Stimulated activated CD8-positive, alpha-beta memory T cell treated with anti-CD3 and anti-CD28 coated beads, Interleukin-15, amount 100 ng/mL, for 48 hours (primary cell): Measurements from ENCODE around the gene KRT6A.

Experiments
- DNase-seq, 2 donors: peaks; one replicate each; pipeline ENCODE4 v3.0.0-alpha.2; 2020; ENCODE audit warnings: low read depth in 2 of 2

KRT6A gene

DNA sequence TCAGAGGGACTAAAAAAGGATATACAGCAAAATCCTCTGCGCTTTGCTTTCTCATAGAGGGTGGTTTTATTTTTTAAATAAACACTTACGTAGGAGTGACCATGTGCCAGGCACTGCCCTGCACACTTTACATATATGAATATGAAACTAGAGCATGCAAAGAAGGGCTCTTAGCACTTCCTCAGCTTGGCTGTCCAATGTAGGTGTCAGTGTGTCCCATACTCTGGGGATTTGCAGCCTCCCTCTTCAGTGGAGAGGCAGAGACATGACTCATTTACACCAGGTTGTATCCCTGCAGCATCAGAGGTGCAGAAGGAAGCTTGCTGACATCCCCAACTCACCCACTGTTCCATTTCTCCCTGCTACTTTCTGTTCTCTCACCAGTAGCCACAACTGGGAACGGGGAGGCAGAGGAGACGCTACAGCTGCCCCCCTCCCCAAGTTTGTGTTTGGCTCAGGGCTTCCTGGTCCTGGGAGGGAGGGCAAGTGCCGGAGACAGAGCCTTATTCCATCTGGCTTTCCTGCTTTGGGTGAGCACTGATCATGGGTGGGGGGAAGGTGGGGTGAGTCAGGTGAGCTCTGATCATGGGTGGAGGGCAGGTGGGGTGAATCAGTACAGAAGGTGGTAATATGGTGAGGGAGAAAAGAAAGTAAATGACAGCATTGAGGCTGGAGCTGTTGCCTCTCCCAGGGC, 32.0 kb upstream of the KRT6A start:
- DNase-seq: no peak

DNA sequence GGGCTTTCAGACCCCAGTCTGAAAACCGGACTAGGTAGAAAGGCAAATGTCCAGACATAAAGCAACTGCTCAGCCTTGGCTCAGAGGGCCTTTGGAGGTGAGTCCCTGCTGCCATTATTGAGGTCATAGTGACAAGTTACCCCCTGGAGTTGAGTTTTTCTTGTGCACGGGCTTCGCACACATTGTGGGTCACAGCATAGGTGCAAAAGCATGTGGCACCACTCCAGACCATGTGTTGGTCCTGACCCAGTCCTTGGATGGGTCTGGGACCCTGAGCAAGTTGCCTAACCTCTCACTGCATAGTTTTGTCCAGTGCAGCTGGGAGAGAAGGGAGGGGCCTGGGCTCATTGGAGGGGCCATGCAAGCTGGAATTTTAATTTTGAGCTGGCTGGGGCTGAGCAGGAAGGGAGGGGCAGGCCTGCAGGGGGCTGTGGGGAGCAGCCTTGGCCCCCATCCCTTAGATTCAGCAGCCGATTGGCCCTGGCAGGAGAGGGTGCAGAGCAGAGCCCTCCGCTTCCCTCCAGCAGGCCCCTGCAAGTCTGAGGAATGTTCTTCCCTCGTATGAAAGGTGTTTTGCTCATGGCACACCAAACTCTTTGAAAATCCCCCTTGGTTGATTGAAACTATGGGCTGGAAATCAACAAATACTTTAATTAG, 31.3 kb upstream of the KRT6A start:
- DNase-seq: no peak

DNA sequence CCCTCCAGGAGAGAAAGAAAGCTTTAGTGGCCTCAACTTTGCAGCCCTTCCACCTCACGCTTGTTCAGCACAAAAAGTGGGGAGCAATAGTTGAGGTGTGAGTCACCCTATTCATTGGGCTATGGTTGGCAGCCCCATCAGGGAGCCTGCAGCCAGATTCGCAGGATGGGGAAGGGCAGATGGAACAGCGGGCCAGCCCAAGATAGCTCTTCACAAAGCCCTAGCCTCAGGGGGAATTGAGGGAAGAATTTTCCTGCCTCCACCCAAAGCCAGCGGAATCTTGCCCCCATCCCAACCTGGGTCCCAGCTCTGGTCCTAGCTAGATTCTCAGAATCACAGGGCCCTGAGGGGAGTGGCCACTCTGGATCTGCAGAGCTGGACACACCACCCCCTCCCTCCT, 30.8 kb upstream of the KRT6A start:
- no peak for DNase-seq

DNA sequence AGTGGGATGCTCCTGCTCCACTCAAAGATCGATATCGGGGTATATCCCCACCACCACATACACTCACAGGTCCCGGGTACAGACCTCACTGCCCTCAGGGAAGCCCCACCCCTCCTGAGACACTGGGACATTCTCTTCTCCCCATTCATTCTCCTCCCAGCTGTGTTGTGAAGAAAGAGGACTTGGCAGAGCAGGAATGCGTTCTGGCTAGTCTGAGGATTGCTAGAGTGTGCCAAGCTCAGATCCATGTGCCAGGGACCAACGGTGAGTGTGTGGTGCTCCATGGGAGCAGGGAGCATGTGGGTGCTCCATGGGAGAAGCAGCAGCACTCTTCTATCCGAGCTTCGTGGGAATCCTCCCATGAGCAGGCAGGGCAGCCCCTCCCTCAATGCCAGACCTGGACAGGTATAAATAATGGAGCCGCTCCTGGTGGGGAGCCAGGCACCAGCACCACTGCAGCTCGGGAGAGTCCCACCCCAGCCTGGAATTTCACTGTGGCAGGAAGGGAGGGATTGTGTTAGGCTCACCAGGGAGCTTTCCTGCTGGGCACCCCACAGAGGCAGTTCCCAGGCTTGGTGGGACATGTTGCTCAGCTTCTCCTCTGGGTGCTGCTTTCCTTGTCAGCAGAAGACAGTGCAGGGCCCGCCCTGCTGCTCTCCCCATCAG, 29.4 kb upstream of the KRT6A start:
- no peak for DNase-seq

DNA sequence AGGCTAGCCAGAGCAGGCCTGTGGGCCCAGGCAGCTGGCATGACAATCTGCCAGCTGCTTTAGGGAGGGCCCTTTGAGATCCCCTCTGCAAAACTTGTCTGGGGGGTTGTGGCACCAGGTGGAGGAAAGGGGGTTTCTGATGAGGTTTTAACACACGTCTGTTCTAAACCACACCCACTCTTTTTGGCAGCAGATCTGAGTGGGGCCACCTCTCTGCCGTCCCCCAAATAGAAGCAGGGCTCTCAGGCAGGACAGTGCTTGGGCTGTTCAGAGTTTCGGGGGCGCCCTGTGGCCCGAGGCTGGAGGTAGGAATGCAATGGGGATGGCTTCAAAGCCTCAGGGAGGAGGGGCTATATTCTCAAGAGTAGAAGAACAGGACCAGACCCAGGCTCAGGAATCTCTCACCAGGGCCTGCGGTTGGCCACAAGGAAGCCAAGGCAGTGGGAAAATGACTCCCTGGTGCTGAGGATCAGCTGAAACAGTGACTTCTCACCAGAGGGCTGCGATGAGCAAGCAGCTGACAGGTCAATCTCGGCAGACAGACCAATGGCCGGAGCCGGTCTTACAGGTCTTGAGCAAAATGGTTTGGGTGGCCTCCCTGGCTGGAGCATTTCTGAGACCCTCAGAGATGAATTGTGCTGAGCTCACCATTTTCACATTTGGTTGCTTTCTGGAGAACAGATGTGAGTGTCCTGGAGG, 28.7 kb upstream of the KRT6A start:
- DNase-seq: no peak

DNA sequence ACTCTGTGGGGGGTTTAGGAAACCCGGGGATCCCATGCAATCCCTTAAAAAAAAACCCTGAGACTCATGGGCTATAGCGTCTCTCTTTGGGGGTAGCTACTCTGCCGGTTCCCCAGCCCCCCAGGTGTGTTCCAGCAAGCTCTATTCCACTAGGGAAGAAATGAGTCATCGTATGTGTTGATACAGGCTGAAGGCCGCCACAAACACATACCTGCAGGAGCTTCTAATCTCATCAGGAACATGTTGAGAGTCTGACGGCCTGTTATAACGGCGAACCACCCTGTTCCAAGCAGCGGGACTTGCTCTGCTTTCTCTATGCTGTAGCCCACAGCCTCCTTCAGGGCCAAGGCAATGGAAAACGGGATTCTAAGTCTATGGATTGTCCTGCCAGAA, 28.1 kb upstream of the KRT6A start:
- DNase-seq: no peak

DNA sequence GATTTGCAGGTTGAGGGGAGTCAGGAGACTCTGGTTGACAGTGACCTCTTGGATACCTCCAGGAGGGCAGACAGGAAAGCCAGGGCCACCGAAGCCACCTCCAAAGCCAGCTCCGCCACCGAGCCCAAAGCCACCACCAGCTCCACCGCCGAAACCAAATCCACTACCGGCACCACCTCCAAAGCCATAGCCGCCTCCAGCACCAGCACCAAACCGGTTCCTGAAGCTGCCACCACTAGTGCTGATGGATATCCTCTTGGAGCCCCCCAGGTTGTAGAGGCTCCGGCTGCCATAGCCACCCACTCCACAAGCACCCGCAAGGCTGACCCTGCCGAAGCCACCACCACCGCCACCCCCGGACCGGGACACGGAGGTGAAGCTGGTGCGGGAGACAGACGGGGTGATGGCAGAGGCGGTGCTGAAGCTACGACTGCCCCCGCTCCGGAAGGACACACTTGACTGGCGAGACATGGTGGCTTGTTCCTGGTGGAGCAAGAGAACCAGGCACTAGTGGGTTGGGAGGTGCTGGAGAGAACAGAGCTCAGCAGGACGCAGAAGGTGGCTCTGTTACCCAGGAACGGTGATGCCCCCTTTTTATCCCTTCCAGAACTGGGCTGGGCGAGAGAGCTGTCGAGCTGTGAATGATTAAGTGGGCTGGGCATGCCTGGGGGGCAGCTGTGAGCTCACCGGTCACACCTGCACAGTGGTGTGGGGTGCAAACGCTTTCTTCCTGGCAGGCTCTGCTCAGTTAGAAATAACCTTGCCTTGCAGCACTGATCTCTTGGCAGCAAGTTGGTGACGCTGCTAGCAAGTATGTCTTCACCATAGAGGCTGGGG, 27.0 kb upstream of the KRT6A start, which contains the start of gene KRT5:
Gene KRT5 (minus strand): TSS at position 569 of the 837 bp plus-strand sequence. CDS start 98 bp downstream, at position 471.
- DNase-seq: no peak

DNA sequence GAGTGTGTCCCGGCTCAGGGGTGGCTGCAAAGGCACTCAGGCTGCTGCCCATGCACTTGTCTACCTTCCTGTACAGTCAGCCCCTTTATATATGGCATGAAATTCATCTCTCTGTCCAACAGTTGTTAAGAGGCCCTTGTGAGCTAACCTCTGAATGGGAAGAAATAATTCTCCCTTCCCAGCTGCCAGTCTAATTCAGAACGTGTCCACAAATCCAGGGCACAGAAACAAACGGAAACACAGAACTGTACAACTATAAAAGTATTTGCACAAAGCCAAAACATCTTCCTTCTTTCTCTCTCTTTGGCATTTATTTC, 26.3 kb upstream of the KRT6A start:
- no peak for DNase-seq

DNA sequence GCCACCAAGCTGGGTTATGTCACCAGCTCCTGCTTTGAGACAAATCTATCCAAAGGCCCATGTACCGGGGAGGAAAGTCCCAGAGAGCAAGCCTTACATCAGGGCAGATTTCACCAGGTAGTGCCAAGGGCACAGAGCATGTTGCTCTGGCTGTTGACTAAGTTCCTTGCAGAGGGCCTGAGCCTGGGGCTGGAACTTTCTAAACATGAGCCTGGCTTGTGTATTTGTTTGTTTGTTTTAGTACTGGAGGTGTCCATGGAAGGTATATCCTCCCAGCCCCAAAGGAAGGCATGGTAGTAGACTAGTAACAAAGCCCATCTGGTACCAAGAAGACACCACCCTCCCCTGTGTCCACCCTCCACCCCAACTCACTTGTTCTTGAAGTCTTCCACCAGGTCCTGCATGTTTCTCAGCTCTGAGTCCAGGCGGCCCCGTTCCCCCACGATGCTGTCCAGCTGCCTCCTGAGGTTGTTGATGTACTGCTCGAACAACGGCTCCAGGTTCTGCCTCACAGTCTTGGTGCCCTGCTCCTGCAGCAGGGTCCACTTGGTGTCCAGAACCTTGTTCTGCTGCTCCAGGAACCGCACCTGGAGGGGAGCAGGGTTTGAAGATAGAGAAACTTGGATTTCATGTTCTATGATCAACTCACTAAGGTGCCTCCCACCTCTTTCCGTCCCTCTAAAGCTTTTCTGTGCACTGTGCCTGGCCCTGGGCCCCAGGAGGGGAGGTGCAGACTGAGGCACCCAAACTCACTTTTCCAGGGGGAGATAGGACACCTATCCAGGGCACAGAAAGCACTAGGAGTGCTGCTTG, 25.7 kb upstream of the KRT6A start:
- DNase-seq: no peak

DNA sequence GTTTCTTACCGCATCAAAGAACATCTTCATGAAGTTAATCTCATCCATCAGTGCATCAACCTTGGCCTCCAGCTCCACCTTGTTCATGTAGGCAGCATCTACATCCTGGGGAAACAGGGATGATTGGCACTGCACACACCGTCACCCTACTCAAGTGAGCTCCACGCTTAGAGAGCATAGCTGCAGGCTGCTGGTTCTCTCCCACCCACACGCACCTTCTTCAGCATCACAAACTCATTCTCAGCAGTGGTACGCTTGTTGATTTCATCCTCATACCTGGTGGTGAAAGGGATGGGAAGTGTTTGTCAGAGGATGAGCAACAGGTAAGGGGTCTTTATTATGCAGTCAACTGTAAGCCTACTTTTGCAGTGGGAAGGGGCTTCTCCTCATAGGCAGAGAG, 24.8 kb upstream of the KRT6A start:
- no peak for DNase-seq

DNA sequence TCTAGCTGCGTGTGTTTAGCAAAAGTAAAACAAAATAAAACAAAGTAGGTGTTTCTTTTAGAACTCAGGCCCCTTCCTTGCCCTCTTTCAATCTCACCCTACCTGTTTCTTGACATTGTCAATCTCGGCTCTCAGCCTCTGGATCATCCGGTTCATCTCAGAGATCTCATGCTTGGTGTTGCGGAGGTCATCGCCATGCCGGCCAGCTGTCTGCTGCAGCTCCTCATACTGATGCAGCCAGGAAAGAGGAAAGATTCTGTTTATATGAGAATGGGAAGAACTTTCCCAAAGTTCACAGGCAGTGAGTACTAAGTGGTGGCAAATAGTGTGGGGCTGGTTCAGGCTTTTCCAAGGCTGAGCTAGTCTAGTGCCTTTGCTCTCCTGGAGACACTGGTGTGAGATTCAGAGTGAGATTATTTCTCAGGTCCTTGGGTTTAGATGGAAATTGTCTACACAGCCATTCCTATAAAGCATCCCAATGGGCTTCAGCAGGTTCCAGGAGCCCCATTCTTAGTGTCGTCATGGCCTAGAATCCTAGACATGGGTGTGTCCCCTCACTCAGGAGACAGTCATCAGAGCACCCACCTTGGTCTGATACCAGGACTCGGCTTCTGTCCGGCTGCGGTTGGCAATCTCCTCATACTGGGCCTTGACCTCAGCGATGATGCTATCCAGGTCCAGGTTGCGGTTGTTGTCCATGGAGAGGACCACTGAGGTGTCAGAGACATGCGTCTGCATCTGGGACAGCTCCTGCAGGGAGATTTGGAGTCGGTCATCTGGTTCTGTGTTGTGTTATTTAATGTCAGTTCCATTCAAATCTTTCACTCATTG, 24.2 kb upstream of the KRT6A start:
- no peak for DNase-seq

DNA sequence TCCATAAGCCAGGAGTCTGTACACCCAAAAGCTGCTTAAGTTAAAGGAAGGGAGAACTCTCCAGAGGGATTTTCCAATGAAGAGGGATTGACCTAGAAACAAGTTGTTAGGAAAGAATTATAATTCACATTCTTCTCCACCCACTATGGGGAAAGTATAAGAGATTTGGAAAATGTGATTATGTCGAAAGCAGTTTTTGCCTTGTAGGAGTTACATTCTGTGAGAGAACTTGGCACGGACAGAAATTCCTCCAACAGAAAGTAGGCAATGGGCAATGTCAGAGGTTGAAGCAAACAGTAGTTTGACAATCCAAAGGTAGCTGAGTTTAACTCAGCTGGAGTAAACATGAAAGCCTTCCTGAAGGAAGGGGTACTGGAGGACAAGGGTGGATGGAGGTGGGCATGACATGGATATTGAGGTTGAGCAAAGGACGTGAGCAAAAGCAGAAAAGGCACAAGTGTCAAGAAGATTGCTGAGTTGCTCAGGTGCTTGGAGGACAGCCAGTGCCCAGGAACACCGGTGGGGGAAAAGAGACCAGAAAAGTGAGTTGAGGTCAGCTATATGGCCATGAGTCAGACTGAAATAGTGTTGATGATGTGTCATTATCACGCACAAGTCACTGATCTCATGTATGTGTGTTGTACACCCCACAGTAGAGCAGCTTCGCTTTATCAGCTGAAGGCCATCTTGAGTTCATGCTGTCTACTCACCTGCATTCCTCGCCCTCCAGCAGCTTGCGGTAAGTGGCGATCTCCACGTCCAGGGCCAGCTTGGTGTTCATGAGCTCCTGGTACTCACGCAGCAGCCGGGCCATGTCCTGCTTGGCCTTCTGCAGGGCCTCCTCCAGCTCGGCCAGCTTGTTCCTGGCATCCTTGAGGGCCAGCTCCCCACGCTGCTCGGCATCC, 23.1 kb upstream of the KRT6A start:
- DNase-seq: no peak

DNA sequence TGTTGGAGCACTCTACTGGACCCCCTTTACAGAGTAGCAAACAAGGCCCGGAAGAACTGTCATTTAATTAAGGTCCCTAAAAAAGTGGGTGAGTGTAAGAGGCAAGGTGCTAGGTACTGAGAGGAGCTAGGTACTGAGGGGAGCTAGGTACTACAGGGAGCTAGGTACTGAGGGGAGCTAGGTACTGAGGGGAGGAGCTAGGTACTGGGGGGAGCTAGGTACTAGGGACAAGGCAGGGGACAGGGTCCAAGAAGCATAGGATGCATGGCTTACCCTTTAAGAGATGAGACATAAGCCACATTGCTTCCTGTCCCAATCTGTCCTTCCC, 22.2 kb upstream of the KRT6A start:
- DNase-seq: no peak

DNA sequence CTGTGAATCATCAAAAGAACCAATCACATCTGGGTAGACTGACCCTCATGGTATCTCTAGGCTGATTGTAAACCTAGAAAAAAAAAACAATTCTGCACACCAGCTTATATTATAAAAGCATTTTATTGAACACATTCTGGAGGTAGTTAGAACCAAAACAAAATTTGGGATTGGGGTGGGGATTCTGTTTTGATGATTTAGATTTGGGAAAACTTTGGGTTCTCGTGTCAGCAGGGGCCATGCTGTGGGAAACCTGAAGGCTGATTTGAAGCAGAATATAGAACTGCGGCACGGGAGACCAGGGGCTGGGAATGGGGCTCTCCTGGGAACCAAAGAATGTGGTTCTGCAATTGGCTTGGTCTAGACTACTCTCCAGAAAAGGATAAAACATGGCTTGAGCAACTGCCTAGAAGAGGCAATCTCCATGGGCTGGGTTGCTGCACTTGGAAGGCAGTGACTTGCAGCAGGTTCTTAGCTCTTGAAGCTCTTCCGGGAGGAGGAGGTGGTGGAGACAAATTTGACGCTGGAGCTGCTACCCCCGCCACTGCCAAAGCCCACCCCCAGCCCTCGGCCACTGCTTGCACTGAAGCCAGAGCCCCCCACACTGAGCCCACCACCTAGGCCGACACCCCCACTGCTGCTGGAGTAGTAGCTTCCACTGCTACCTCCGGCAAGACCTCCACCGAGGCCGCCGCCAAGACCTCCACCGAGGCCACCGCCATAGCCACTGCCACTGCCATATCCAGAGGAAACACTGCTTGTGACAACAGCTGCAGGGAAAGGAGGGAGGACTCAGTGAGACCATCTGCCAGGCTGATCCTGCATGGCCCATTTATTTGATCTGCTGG, 21.6 kb upstream of the KRT6A start:
- DNase-seq: no peak

DNA sequence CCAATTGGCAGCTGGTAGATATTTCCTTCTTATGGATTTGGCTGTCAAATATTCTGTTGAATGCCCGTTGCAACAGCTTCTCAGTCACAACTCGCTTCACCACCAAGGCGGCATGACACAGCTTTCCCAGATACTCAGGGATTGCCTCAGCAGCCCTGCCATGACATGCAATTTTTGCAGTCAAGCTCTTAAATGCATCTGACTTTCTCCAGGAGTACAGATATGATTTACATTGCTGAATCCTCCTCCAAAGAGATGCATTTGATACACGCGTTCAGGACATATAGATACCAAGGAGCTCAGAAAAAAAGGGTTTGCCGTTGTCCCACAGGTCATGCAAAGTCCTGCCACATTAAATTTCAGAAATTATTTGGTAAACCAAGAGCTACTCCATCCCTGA, 20.7 kb upstream of the KRT6A start:
- no peak for DNase-seq

DNA sequence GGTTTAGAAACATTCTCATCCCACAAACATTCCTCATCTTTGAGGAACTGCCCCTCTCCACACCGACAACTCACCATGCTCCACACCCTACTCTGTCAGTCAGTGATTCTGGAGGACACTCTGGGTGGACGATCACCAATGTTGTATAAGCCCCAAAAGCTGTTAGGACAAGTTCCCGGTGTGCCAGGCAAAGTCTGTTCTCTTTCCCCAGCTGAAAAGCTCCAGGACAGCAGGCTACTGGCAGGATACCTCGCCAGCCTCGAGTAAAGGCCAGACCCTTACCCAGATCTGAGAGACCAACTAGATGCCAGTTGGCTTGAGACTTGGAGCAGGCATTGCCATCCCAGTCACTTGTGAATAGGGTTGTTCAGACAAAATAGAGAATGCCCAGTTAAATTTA, 15.2 kb upstream of the KRT6A start:
- no peak for DNase-seq

DNA sequence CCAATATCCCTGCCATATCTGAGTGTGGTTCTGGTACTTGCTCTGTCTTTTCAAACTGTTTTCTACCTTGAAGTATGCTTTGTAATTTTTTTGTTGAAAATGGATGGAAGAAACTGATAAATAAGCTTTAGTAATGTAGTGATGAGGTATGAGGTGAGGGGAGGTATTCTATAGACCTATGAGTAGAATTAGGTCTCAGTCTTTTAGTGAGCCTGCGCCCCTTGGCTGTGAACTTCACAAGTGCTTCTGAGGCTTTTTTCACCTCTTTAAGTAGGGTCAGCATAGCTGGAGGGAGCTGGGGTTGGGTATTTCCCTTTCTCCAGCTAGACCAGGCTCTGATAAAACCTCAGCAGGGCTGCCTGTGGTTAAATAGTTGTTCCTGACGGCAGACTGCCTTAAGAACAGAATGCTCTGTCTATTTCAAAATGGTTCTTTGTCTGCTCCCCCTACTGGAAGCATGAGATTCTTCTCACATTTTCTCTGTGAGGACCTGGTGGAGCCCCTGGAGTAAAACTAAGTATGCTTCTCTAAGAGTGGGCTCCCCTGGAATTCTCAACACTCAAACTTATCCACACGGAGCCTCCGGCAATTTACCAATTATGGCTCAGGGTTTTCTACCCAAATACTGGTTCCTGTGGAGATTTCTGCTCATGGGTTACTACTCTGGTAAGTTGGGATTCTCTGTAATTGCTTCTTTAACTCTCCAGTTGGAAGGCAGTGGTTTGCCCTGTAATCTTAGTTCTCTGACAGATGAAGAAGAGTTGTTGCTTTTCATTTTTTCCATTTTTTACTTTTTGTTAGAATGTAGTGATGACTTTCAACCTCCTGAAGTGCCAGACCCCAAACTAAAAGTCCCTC, 14.0 kb upstream of the KRT6A start:
- DNase-seq: no peak
